H1 (cell line): Measurements from ENCODE around the gene VIPR1. TPM values are rescaled to one million over a fixed set of nuclear protein-coding genes. Genes with fewer than 3 reads are reported as not detected.

ENCODE experiments used
- CTCF ChIA-PET: fragments of 300-600 bp; sonication (Branson Sonifier 250); formaldehyde crosslinking; loops from one replicate; lab custom pipeline; 2021; ENCODE audit not compliant: partially characterized antibody; lab: Charles Lee
- POLR2A ChIA-PET: fragments of 300-600 bp; sonication (Branson Sonifier 250); formaldehyde crosslinking; loops from one replicate; lab custom pipeline; 2021; ENCODE audit warnings: inconsistent platforms; ENCODE audit not compliant: partially characterized antibody; lab: Charles Lee
- DNase-seq, 2 experiments: peaks; one replicate each; pipeline versions ENCODE4 v3.0.0 to v3.0.0-alpha.2; 2010 to 2022; ENCODE audit warnings: low spot score in 2 of 2, low read depth in 1 of 2, mixed read lengths in 1 of 2
- FAIRE-seq: peaks from 2 replicates; lab custom pipeline; 2011; peaks lifted over from hg19 to GRCh38; lab: Jason Lieb, UNC
- H2AFZ ChIP-seq: 2 replicates; pipeline ENCODE4 v1.8.1; 2012; ENCODE audit warnings: low read length, inconsistent platforms
- H2AK5ac ChIP-seq: 2 replicates; pipeline ENCODE4 v1.6.1; 2013; ENCODE audit warnings: low read depth, low read length
- H2BK120ac ChIP-seq: replicated peaks from 2 replicates; pipeline ENCODE3; 2013; ENCODE audit warnings: low read depth, low read length, inconsistent platforms
- H2BK12ac ChIP-seq: 2 replicates; pipeline ENCODE4 v1.6.1; 2013; ENCODE audit warnings: low read depth, low read length
- H2BK15ac ChIP-seq: 2 replicates; pipeline ENCODE4 v1.6.1; 2013; ENCODE audit warnings: low read length
- H2BK20ac ChIP-seq: 2 replicates; pipeline ENCODE4 v1.6.1; 2013; ENCODE audit warnings: low read length
- H2BK5ac ChIP-seq: 2 replicates; pipeline ENCODE4 v1.6.1; 2013; ENCODE audit warnings: low read depth, low read length
- H3K14ac ChIP-seq: 2 replicates; pipeline ENCODE4 v1.6.1; 2013; ENCODE audit warnings: inconsistent platforms; ENCODE audit not compliant: insufficient read length
- H3K18ac ChIP-seq: 2 replicates; pipeline ENCODE4 v1.6.1; 2013; ENCODE audit warnings: low read length; ENCODE audit errors: extremely low read depth
- H3K23ac ChIP-seq: 2 replicates; pipeline ENCODE4 v1.6.1; 2013; ENCODE audit warnings: inconsistent platforms; ENCODE audit not compliant: insufficient read length
- H3K23me2 ChIP-seq: 2 replicates; pipeline ENCODE4 v1.6.1; 2013; ENCODE audit warnings: low read depth, low read length
- H3K27ac ChIP-seq: 2 replicates; pipeline ENCODE4 v1.6.1; 2011; ENCODE audit warnings: low read depth, low read length, inconsistent platforms
- H3K27me3 ChIP-seq, 4 experiments: replicated peaks in 1 of 4; 1 replicate in 1 of 4; 2 replicates in 3 of 4; pipeline versions ENCODE4 v1.6.1 to v1.8.1; 2011 to 2013; ENCODE audit warnings: low read length in 3 of 4, mild to moderate bottlenecking in 3 of 4, inconsistent platforms in 2 of 4, mixed read lengths in 2 of 4, moderate library complexity in 1 of 4; ENCODE audit not compliant: control insufficient read depth in 3 of 4, insufficient read depth in 3 of 4; ENCODE audit errors: extremely low read depth in 1 of 4
- H3K36me3 ChIP-seq, 4 experiments: 2 replicates each; pipeline versions ENCODE4 v1.6.1 to v1.8.1; 2011 to 2013; ENCODE audit warnings: mild to moderate bottlenecking in 4 of 4, low read length in 3 of 4, moderate library complexity in 2 of 4, control low read depth in 1 of 4, inconsistent platforms in 1 of 4; ENCODE audit not compliant: insufficient read depth in 4 of 4, control insufficient read depth in 2 of 4
- H3K4ac ChIP-seq: replicated peaks from 2 replicates; pipeline ENCODE3; 2013; ENCODE audit warnings: low read length, low read depth, mixed read lengths, inconsistent platforms; ENCODE audit not compliant: insufficient read length
- H3K4me1 ChIP-seq, 4 experiments: replicated peaks in 1 of 4; 1 replicate in 1 of 4; 2 replicates in 3 of 4; pipeline versions ENCODE4 v1.6.1 to v1.8.1; 2011 to 2013; ENCODE audit warnings: low read length in 3 of 4, inconsistent platforms in 2 of 4, mixed read lengths in 1 of 4; ENCODE audit not compliant: insufficient read depth in 4 of 4, control insufficient read depth in 3 of 4
- H3K4me2 ChIP-seq, 2 experiments: 2 replicates each; pipeline versions ENCODE4 v1.6.1 to v1.8.1; 2011 to 2013; ENCODE audit warnings: low read depth in 2 of 2, low read length in 2 of 2, control low read depth in 1 of 2, inconsistent platforms in 1 of 2, mild to moderate bottlenecking in 1 of 2; ENCODE audit not compliant: insufficient read depth in 1 of 2
- H3K4me3 ChIP-seq, 4 experiments: fragments of 200-600, 300-600 bp in 1 of 4; sonication (generic), shearing (Covaris generic), sonication (Bioruptor Twin) in 1 of 4; 2 replicates each; pipeline versions ENCODE4 v1.5.1 to v1.8.1; 2011 to 2016; ENCODE audit warnings: low read length in 4 of 4, low read depth in 3 of 4, control low read depth in 2 of 4, inconsistent platforms in 2 of 4, mild to moderate bottlenecking in 2 of 4, mixed read lengths in 1 of 4, moderate library complexity in 1 of 4; ENCODE audit not compliant: insufficient read depth in 2 of 4; ENCODE audit errors: extremely low read depth in 1 of 4
- H3K56ac ChIP-seq: replicated peaks from 2 replicates; pipeline ENCODE3; 2013; ENCODE audit warnings: low read depth, mild to moderate bottlenecking, mixed read lengths, low read length, inconsistent platforms; ENCODE audit not compliant: insufficient read length
- H3K79me1 ChIP-seq: 2 replicates; pipeline ENCODE4 v1.6.1; 2013; ENCODE audit warnings: low read depth, low read length, control low read depth
- H3K79me2 ChIP-seq, 2 experiments: 2 replicates each; pipeline versions ENCODE4 v1.6.1 to v1.8.1; 2012 to 2013; ENCODE audit warnings: low read length in 2 of 2, mild to moderate bottlenecking in 2 of 2, inconsistent platforms in 1 of 2; ENCODE audit not compliant: insufficient read depth in 2 of 2, control insufficient read depth in 1 of 2
- H3K9ac ChIP-seq, 4 experiments: replicated peaks in 1 of 4; 1 replicate in 1 of 4; 2 replicates in 3 of 4; pipeline versions ENCODE4 v1.6.1 to v1.8.1; 2011 to 2013; ENCODE audit warnings: low read depth in 3 of 4, low read length in 3 of 4, control low read depth in 2 of 4, mild to moderate bottlenecking in 2 of 4, moderate library complexity in 2 of 4, inconsistent platforms in 1 of 4; ENCODE audit errors: extremely low read depth in 1 of 4
- H3K9me3 ChIP-seq, 2 experiments: 2 replicates each; pipeline versions ENCODE4 v1.6.1 to v1.8.1; 2012 to 2013; ENCODE audit warnings: mild to moderate bottlenecking in 2 of 2, moderate library complexity in 2 of 2, control low read depth in 1 of 2, inconsistent platforms in 1 of 2, low read depth in 1 of 2, low read length in 1 of 2, mixed read lengths in 1 of 2; ENCODE audit not compliant: insufficient read depth in 2 of 2
- H4K20me1 ChIP-seq, 2 experiments: replicated peaks in 1 of 2; 2 replicates each; pipeline versions ENCODE3 to v1.8.1; 2011 to 2013; ENCODE audit warnings: inconsistent platforms in 2 of 2, low read length in 2 of 2, mild to moderate bottlenecking in 1 of 2; ENCODE audit not compliant: insufficient read depth in 2 of 2, control insufficient read depth in 1 of 2
- H4K5ac ChIP-seq: 2 replicates; pipeline ENCODE4 v1.6.1; 2013; ENCODE audit warnings: low read length, low read depth, mixed read lengths, inconsistent platforms; ENCODE audit not compliant: insufficient read length
- H4K8ac ChIP-seq: 2 replicates; pipeline ENCODE4 v1.8.0; 2013; ENCODE audit warnings: mild to moderate bottlenecking, moderate library complexity, low read length, inconsistent platforms; ENCODE audit not compliant: insufficient read depth; ENCODE audit errors: extremely low read depth
- H4K91ac ChIP-seq: replicated peaks from 2 replicates; pipeline ENCODE3; 2013; ENCODE audit warnings: low read length, mixed read lengths, inconsistent platforms; ENCODE audit not compliant: insufficient read length
- CTCF ChIP-seq, 3 experiments: IDR thresholded peaks; 1 replicate in 2 of 3; 2 replicates in 1 of 3; pipeline versions ENCODE4 v1.5.1 to v1.6.1; 2011; ENCODE audit warnings: low read length in 3 of 3, mild to moderate bottlenecking in 3 of 3, inconsistent platforms in 2 of 3, low read depth in 1 of 3, moderate library complexity in 1 of 3; ENCODE audit not compliant: insufficient read depth in 1 of 3; ENCODE audit errors: control extremely low read depth in 1 of 3
- EZH2 ChIP-seq: fragments of 200-600 bp; sonication (generic); IDR thresholded peaks from 2 replicates; pipeline ENCODE4 v1.7.1; 2012; ENCODE audit warnings: low read depth, mild to moderate bottlenecking, moderate library complexity, low read length, inconsistent platforms; ENCODE audit not compliant: severe bottlenecking
- GABPA ChIP-seq: IDR thresholded peaks from 2 replicates; pipeline ENCODE4 v1.6.1; 2011; ENCODE audit warnings: mild to moderate bottlenecking, low read length, moderate library complexity, borderline replicate concordance; ENCODE audit not compliant: insufficient read depth
- JUND ChIP-seq: IDR thresholded peaks from 2 replicates; pipeline ENCODE4 v1.6.1; 2011; ENCODE audit warnings: mild to moderate bottlenecking, improper control_type of control experiment, low read length
- NRF1 ChIP-seq: IDR thresholded peaks from 2 replicates; pipeline ENCODE4 v1.6.1; 2011; ENCODE audit warnings: mild to moderate bottlenecking, low read depth, low read length, improper control_type of control experiment
- RAD21 ChIP-seq, 2 experiments: IDR thresholded peaks in 1 of 2; conservative IDR thresholded peaks in 1 of 2; 2 replicates each; pipeline ENCODE4 v1.6.1; 2011; ENCODE audit warnings: low read depth in 2 of 2, low read length in 2 of 2, improper control_type of control experiment in 1 of 2, inconsistent platforms in 1 of 2, mild to moderate bottlenecking in 1 of 2, moderate library complexity in 1 of 2
- SP1 ChIP-seq: IDR thresholded peaks from 2 replicates; pipeline ENCODE4 v1.6.1; 2011; ENCODE audit warnings: low read depth, low read length
- TAF1 ChIP-seq: IDR thresholded peaks from 2 replicates; pipeline ENCODE4 v1.6.1; 2011; ENCODE audit warnings: mild to moderate bottlenecking, low read depth, low read length
- TAF7 ChIP-seq: optimal IDR thresholded peaks from 2 replicates; pipeline ENCODE3; 2011; ENCODE audit warnings: low read depth, mild to moderate bottlenecking, inconsistent platforms, low read length, moderate library complexity, borderline replicate concordance
- TBP ChIP-seq: IDR thresholded peaks from 2 replicates; pipeline ENCODE4 v1.6.1; 2011; ENCODE audit warnings: low read depth, low read length, improper control_type of control experiment
- ZNF274 ChIP-seq: IDR thresholded peaks from 2 replicates; pipeline ENCODE4 v1.7.0; 2012; ENCODE audit warnings: low read length, borderline replicate concordance; ENCODE audit errors: extremely low read depth
- WGBS, 2 experiments: shearing (Covaris generic) in 1 of 2; methylation state at CpG; one replicate each; pipeline versions ENCODE4 v1.1.6 to v1.1.7; 2013 to 2015; ENCODE audit warnings: low lambda C conversion rate in 2 of 2, mixed read lengths in 2 of 2, inconsistent platforms in 1 of 2, low coverage in 1 of 2, missing lambda C conversion rate in 1 of 2; ENCODE audit not compliant: insufficient replicate concordance in 2 of 2, insufficient coverage in 1 of 2, insufficient read length in 1 of 2; ENCODE audit errors: extremely low coverage in 1 of 2, missing lambda C conversion rate in 1 of 2; 5-methylcytosine and 5-hydroxymethylcytosine counted together
- polyA plus RNA-seq, 7 experiments: library from polyadenylated mRNA; depleted of rRNA in 3 of 7; stranded (reverse) in 5 of 7; unstranded in 2 of 7; fragments of >200 nt in 5 of 7; fragments of 200-250 nt in 2 of 7; gene quantifications; 1 replicate in 5 of 7; 2 replicates in 1 of 7; 4 replicates in 1 of 7; pipeline versions ENCODE4 v1.2.1 to v1.2.3, GENCODE V29; 2011 to 2013; ENCODE audit warnings: missing spikeins in 2 of 7, mixed read lengths in 2 of 7
- total RNA-seq: library from RNA; stranded (reverse); fragmentation: NEBNext Ultra II Directional; extraction: Animal tissue kit (Norgen Biotek cat#: 25700); gene quantifications from 2 replicates; pipeline ENCODE4 v1.2.1, GENCODE V29; 2021

VIPR1 gene
- total and polyA plus RNA-seq, 2 of the 8 experiments (the other 6 are each of a cell fraction or from before 2014, with no cell fraction given) = 7.8 to 10.1 TPM

GRCh38 chr3:42511201-42511600 is 8.8 kb downstream of the VIPR1 start:
- H4K20me1 ChIP-seq = no peaks in the 10 kb centered on the region
- H3K79me2 ChIP-seq = no peaks in the 10 kb centered on the region
- H2BK120ac ChIP-seq = no peak overlapping the region
- H3K79me1 ChIP-seq = no peaks in the 10 kb centered on the region
- H3K4me2 ChIP-seq = no peak overlapping the region
- peaks cover 0 to 5% (median 0%) of the 10 kb centered on the region in 4 experiments; a peak in 2 of 7 replicates for H3K4me1 ChIP-seq
- no peaks in the 10 kb centered on the region; a peak in 1 of 8 replicates for H3K36me3 ChIP-seq
- no peak overlapping the region for H2BK15ac ChIP-seq
- 90% methylated on average over 1 of the region's 1 CpG; no CpG with 5 or more reads in 1 of the 2 experiments for WGBS, 2 experiments
- no peak overlapping the region for H3K18ac ChIP-seq
- H3K9me3 ChIP-seq = no peaks in the 10 kb centered on the region
- H3K23ac ChIP-seq = no peak overlapping the region
- no peak overlapping the region for H3K9ac ChIP-seq
- no peak overlapping the region for H2BK12ac ChIP-seq
- no peak overlapping the region for H4K91ac ChIP-seq
- no peak overlapping the region for H3K27ac ChIP-seq
- H2AFZ ChIP-seq = no peak overlapping the region
- H2AK5ac ChIP-seq = no peak overlapping the region
- no peak overlapping the region for H2BK20ac ChIP-seq
- DNase-seq (no peak), FAIRE-seq (no peak)
- POLR2A ChIA-PET = interaction anchor here (0.9 kb wide), 1 partner anchor 9 kb away, joined by 4 read pairs; the partner anchor contains the start of gene VIPR1
- no peak overlapping the region for H4K8ac ChIP-seq
- H3K56ac ChIP-seq = no peak overlapping the region
- H3K4me3 ChIP-seq = no peak overlapping the region
- no peaks in the 10 kb centered on the region for H3K27me3 ChIP-seq
- no peak overlapping the region for H3K14ac ChIP-seq
- CTCF ChIA-PET = interaction anchor here (1.1 to 23.3 kb wide), 5 partner anchors 8 to 265 kb away, joined by 3 to 458 read pairs (median 5); partner anchors contain the start of gene VIPR1
- no peak overlapping the region for H4K5ac ChIP-seq
- no peaks in the 10 kb centered on the region; the same call in 1 of the 2 replicates for H3K23me2 ChIP-seq
- no peak overlapping the region for H2BK5ac ChIP-seq
- no peak overlapping the region for H3K4ac ChIP-seq
- TF ChIP-seq CTCF (IDR thresholded peaks at IDR 0.05; ENCODE audit: control extremely low read depth in 1 of 3, insufficient read depth in 1 of 3, low read depth in 1 of 3, low read length in 3 of 3) (no peak), TAF1 (no peak), RAD21 (IDR thresholded peaks at IDR 0.05 in 1 of 2, conservative IDR thresholded peaks at IDR 0.05 in 1 of 2; ENCODE audit: low read depth in 2 of 2, low read length in 2 of 2) (no peak), SP1 (no peak), GABPA (no peak), JUND (no peak), TAF7 (no peak), TBP (no peak), NRF1 (no peak), EZH2 (no peak), ZNF274 (no peak)
